GM06990 (cell line): ENCODE data around the gene EHBP1.

ENCODE experiments used
- DNase-seq: peaks from one replicate; pipeline ENCODE4 v3.0.0-alpha.2; 2011; ENCODE audit not compliant: insufficient read length; ENCODE audit errors: extremely low read depth
- H3K27me3 ChIP-seq: replicated peaks from 2 replicates; pipeline ENCODE4 v1.6.0; 2011; ENCODE audit warnings: low read length; ENCODE audit not compliant: control insufficient read depth, insufficient read depth
- H3K36me3 ChIP-seq: 2 replicates; pipeline ENCODE4 v1.5.1; 2011; ENCODE audit warnings: low read length; ENCODE audit not compliant: control insufficient read depth, insufficient read depth
- H3K4me3 ChIP-seq: replicated peaks from 2 replicates; pipeline ENCODE4 v1.5.1; 2011; ENCODE audit warnings: low read depth, mild to moderate bottlenecking, control low read depth, low read length
- CTCF ChIP-seq: IDR thresholded peaks from 2 replicates; pipeline ENCODE4 v1.5.1; 2011; ENCODE audit warnings: low read length, control low read depth, mild to moderate bottlenecking, inconsistent platforms; ENCODE audit not compliant: insufficient read depth, poor library complexity, severe bottlenecking

EHBP1 gene

GRCh38 chr2:63051795-63052333, 346.4 kb downstream of the EHBP1 start:
- Histone ChIP-seq H3K36me3 (no peaks in the 10 kb centered on the region), H3K27me3 (no peaks in the 10 kb centered on the region), H3K4me3 (peak overlapping the region; percentile 83)
- peak; percentile 24 for DNase-seq
- no peak for TF ChIP-seq CTCF

DNA sequence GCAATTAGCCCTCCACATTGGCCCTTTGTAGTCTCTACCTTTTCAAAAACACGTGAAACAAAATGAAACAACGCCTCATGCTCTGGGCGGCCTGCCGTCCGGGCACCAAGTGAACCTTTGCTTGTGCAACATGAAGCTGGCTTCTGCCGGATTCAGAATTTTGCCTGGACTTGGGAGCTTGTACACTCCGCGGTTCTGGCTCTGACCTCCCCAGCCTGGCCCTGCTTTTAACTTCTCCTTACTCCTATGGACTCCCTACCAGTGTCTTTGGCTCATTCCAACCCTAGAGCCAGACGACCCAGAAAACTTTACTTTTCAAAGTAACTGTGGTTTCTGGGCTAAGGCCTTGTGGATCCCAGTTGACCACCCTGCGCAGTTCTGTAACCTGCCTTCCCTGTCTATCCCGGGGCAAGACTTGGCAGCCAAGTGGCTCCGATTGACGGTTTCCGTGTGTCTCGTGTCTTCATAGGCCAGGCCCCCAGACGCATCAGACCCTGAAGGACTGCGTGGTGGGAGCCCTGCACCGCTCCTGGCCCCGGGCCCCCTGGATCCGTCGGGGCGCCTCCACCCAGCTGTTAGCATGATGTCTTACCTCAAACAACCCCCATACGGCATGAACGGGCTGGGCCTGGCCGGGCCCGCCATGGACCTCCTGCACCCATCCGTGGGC, 347.0 kb downstream of the EHBP1 start:
- Histone ChIP-seq H3K4me3 (no peak overlapping the region), H3K36me3 (no peaks in the 10 kb centered on the region), H3K27me3 (no peaks in the 10 kb centered on the region)
- DNase-seq: peak; percentile 5
- TF ChIP-seq CTCF: no peak

GRCh38 chr2:63053081-63053888, 347.8 kb downstream of the EHBP1 start:
- DNase-seq: peak; percentile 18
- H3K27me3 ChIP-seq: peaks cover 2% of the 10 kb centered on the region; the same call in 1 of the 2 replicates
- H3K36me3 ChIP-seq: no peaks in the 10 kb centered on the region
- TF ChIP-seq CTCF: no peak
- H3K4me3 ChIP-seq: no peak overlapping the region

GRCh38 chr2:63053889-63054602, 348.5 kb downstream of the EHBP1 start:
- peak; percentile 62 for DNase-seq
- peak; percentile 81 for TF ChIP-seq CTCF
- H3K36me3 ChIP-seq: no peaks in the 10 kb centered on the region
- peaks cover 2% of the 10 kb centered on the region; the same call in 1 of the 2 replicates for H3K27me3 ChIP-seq
- no peak overlapping the region for H3K4me3 ChIP-seq

GRCh38 chr2:63054841-63055225, 349.3 kb downstream of the EHBP1 start:
- no peak for TF ChIP-seq CTCF
- no peaks in the 10 kb centered on the region for H3K36me3 ChIP-seq
- peak; percentile 15 for DNase-seq
- H3K4me3 ChIP-seq: no peak overlapping the region
- peaks cover 2% of the 10 kb centered on the region; the same call in 1 of the 2 replicates for H3K27me3 ChIP-seq
